Rectal smooth muscle tissue (tissue), 1 donor: Measurements from ENCODE around the gene KBTBD2.
"Not testable (repeated sequence)": the region's sequence is repeated elsewhere in the genome, so short reads cannot be mapped to it uniquely, and the experiment has no call there.

Experiments used
- H3K27ac ChIP-seq: one replicate; pipeline ENCODE4 v1.7.0; 2013; ENCODE audit warnings: low read depth, low read length, inconsistent platforms
- H3K27me3 ChIP-seq: one replicate; pipeline ENCODE4 v1.7.0; 2013; ENCODE audit warnings: low read length; ENCODE audit not compliant: control insufficient read depth, insufficient read depth
- H3K36me3 ChIP-seq: one replicate; pipeline ENCODE4 v1.7.0; 2013; ENCODE audit warnings: low read length; ENCODE audit not compliant: control insufficient read depth, insufficient read depth
- H3K4me1 ChIP-seq: one replicate; pipeline ENCODE4 v1.7.0; 2013; ENCODE audit warnings: low read length; ENCODE audit not compliant: control insufficient read depth, insufficient read depth
- H3K4me3 ChIP-seq: one replicate; pipeline ENCODE4 v1.7.0; 2013; ENCODE audit warnings: low read length
- H3K9ac ChIP-seq: one replicate; pipeline ENCODE4 v1.7.0; 2013; ENCODE audit warnings: low read length

Gene KBTBD2

DNA sequence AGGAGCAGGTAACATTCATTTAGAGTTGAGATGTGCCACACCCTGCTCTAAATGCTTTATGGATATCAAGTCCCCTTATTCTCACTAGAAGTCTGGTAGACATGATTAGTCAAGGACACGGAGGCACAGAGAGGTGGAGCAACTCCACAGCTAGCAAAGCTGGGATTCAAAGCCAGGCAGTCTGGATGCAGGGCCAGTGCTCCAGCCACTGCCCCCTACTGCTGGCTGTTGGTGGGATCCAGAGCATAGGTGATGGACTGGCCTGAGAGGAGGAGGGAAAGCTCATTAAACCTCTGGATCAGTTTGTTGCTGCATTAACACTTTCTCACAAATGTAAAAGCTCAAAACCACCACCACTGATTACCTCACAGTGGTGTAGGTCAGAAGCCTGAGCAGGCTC lies 22.6 kb upstream of the KBTBD2 start:
- no peak overlapping the region for H3K4me3 ChIP-seq
- no peak overlapping the region for H3K9ac ChIP-seq
- H3K36me3 ChIP-seq, result peaks cover 15% of the 10 kb centered on the region
- H3K27ac ChIP-seq, result no peak overlapping the region
- H3K27me3 ChIP-seq, result no peaks in the 10 kb centered on the region
- H3K4me1 ChIP-seq, result no peaks in the 10 kb centered on the region

DNA sequence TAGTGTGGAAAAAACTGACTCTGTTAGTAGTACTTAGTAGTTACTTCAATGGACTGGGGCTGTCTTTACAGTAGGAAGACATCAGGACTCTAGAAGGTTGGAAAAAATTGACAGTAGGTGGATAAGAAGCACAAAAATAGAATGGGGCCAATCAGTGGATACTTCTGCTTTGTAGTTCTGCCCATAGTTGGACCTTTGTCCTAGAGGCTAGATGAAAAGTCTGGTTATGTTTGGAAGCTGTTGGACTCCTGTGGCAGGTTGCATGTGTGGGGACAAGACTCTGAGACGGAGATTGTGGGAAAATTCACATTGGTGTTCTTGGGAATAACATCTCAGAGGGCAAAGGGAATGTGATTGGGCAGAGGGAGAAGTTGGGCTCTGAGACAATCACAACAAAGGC lies 18.6 kb upstream of the KBTBD2 start:
- no peak overlapping the region for H3K27ac ChIP-seq
- no peaks in the 10 kb centered on the region for H3K36me3 ChIP-seq

DNA sequence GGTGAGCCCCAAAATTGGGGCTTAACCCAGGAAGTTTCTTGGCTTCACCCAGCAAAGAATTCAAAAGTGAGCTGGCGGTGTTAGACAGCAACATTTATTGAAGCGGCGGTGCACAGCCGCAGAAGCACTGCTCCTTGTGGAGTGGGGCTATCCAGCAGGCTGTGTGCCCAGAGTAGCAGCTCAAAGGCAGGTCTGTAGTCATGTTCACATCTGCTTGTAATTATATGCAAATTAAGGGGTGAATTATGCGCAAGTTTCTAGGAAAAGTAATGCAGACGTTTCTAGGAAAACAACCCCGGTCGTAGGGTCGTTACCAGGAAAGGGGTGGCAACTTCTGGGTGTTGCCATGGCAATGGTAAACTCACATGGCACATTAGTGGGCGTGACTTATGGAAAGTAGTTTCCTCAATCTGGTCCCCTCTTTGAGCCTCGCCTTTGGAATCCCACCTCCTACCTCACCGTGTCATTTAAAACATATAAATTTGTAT lies 13.7 kb upstream of the KBTBD2 start:
- Histone ChIP-seq H3K36me3 (no peaks in the 10 kb centered on the region), H3K27me3 (no peaks in the 10 kb centered on the region), H3K9ac (no peak overlapping the region), H3K27ac (no peak overlapping the region), H3K4me1 (no peaks in the 10 kb centered on the region), H3K4me3 (peak overlapping the region; percentile 6)

More for the DNA sequence above, 18.6 kb upstream of the KBTBD2 start:
- Histone ChIP-seq H3K4me1 (no peaks in the 10 kb centered on the region), H3K9ac (no peak overlapping the region), H3K27me3 (no peaks in the 10 kb centered on the region), H3K4me3 (no peak overlapping the region)

DNA sequence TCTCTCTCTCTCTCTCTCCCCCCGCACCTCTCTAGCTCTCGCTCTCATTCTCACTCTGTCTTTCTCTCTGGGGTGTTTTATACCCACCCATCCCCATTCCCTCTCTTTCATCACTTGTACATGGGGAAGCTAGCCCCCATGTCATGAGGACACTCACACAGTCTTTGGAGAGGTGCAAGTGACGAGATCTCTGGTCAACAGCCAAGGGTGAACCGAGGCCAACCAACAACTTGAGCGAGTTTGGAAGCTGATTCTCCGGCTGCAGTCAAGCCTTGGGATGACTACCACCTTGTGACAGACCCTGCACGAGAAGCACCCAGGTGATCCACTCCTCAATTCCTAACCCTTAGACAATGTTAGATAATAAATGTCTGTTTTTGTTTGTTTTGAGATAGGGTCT lies 10.1 kb upstream of the KBTBD2 start:
- no peaks in the 10 kb centered on the region for H3K36me3 ChIP-seq
- H3K4me3 ChIP-seq, result no peak overlapping the region
- H3K9ac ChIP-seq, result no peak overlapping the region
- no peaks in the 10 kb centered on the region for H3K27me3 ChIP-seq
- H3K4me1 ChIP-seq, result no peaks in the 10 kb centered on the region
- H3K27ac ChIP-seq, result no peak overlapping the region

DNA sequence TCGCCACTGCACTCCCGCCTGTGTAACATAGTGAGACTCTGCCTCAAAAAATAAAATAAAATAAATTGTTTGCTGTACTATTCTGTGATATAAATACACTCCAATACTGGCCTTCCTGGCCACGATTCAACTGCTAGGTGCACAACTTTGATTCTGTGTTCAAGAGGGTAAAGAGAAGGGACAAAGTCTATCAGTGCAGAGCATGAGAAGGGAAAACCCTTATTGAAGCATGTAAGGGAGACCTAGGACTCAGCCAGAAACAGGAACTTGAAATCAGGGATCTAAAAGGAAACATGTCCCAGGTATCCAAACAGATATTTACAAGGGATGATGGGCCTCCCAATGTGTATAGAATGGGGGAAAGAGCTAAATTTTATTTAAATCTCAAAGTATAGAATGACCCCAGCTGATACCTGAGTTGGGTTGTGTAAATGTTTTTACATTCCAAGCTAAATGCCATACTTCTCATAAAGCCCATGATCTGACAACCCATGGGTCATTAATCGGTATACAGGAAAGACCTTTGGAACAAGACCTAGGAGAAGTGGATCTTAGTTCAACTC lies 9.0 kb upstream of the KBTBD2 start:
- H3K27me3 ChIP-seq, result no peaks in the 10 kb centered on the region
- no peak overlapping the region for H3K4me3 ChIP-seq
- no peak overlapping the region for H3K9ac ChIP-seq
- no peak overlapping the region for H3K27ac ChIP-seq
- H3K36me3 ChIP-seq, result no peaks in the 10 kb centered on the region
- no peaks in the 10 kb centered on the region for H3K4me1 ChIP-seq

DNA sequence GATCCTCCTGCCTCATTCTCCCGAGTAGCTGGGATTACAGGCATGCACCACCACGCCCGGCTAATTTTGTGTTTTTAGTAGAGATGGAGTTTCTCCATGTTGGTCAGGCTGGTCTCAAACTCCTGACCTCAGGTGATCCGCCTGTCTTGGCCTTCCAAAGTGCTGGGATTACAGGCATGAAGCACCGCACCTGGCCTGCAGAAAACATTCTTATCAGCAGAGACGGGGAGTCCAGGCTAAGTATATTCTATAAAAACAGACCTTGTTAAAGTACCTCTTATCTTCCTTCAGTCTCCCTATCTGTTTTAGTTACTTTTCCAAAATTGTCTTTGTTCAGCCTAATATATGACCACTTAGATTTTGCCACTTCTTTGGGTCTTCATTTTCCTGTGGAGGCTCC lies 5.8 kb upstream of the KBTBD2 start:
- H3K27me3 ChIP-seq, H3K27ac ChIP-seq, H3K9ac ChIP-seq, H3K4me3 ChIP-seq, H3K36me3 ChIP-seq: not testable (repeated sequence)
- H3K4me1 ChIP-seq, result peaks cover 11% of the 10 kb centered on the region

DNA sequence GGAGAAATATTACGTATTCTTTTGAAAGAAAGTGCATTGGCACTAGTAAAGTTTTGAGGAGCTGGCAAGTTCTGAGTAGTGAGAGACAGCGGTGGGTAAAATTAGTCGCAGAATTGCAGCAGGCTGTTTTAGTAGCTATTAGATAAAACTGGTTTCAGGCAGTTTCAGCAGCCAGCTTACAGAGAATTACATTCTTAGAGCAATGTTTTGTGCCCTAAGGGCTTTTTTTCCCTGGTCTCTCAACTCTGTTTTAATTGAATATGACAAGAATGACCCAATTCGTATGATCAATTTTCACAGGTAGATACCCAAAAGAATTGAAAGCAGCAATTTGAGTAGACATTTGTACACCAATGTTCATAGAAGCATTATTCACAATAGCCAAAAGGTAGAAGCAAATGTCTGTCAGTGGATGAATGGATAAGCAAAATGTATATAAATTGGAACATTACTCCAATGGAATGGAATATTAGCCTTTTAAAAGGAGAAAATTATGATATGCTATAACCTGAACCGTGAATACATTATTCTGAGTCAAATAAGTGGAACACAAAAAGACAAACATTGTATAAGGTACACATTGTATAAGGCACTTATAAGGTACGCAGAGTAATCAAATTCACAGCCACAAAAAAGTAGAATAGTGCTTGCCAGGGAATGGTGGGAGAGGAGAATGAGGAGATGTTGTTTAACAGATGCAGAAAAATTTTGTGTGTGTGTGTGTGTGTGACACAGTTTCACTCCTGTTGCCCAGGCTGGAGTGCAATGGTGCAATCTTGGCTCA lies 5.2 kb upstream of the KBTBD2 start:
- Histone ChIP-seq H3K4me1 (peaks cover 11% of the 10 kb centered on the region), H3K4me3 (no peak overlapping the region), H3K27ac (no peak overlapping the region), H3K9ac (no peak overlapping the region), H3K27me3 (no peaks in the 10 kb centered on the region), H3K36me3 (no peaks in the 10 kb centered on the region)

DNA sequence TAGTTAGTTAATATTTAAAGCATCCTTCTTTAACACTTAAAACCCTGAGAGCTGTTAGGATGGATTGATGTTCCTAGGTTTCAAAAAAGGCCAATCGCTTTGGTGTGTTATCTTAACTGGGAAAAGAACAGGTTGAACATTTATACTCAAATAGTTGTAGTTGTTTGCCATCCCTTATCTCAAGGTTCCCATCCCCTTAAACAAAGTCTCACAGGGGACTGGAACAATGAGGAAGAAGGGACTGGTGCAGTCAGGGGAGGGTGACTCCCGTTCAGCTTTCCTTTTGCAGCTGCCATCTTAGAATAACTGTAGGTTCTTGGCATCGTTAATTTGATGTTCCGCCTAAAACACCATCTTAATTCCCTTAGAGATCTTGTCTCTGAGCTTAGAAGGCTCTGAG lies 2.6 kb upstream of the KBTBD2 start:
- H3K4me3 ChIP-seq, result no peak overlapping the region
- H3K9ac ChIP-seq, result no peak overlapping the region
- peaks cover 16% of the 10 kb centered on the region for H3K4me1 ChIP-seq
- H3K27ac ChIP-seq, result no peak overlapping the region
- H3K36me3 ChIP-seq, result no peaks in the 10 kb centered on the region
- no peaks in the 10 kb centered on the region for H3K27me3 ChIP-seq

DNA sequence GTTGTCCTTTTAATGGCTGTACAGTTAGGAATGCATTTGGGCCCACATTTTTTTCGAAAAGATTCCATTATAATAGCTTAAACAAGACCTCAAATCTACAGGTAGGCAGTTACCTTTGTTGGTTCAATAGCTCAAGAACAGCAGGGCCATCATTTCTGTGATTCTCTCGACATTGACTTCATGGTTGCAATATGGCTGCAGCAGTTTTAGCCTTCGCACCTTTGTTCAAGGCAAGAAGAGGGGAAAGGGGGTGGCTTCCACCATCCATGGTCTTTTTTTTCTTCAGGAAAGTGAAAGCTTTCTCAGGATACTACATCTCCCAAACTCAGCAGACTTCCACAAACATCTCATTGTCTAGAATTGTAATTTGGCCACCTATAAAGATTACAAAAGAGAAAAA lies 2.2 kb upstream of the KBTBD2 start:
- Histone ChIP-seq H3K36me3 (no peaks in the 10 kb centered on the region), H3K4me3 (no peak overlapping the region), H3K27me3 (no peaks in the 10 kb centered on the region), H3K9ac (no peak overlapping the region), H3K4me1 (peaks cover 16% of the 10 kb centered on the region), H3K27ac (peak overlapping the region; percentile 87)

DNA sequence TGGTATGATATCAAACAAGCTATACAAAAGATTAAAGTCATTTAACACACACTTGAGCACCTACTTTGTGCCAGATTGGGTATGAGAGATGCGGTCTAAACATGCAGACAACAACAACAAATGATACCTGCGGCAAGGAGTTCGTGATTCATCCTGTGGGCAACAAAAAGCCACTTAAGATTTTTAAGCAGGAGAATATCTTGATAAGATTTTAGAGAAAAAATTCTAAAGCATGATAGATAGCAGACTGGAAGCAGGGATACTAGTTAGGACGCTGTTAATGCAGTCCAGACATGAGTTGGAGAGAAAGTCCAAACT lies 1.6 kb upstream of the KBTBD2 start:
- no peaks in the 10 kb centered on the region for H3K27me3 ChIP-seq

DNA sequence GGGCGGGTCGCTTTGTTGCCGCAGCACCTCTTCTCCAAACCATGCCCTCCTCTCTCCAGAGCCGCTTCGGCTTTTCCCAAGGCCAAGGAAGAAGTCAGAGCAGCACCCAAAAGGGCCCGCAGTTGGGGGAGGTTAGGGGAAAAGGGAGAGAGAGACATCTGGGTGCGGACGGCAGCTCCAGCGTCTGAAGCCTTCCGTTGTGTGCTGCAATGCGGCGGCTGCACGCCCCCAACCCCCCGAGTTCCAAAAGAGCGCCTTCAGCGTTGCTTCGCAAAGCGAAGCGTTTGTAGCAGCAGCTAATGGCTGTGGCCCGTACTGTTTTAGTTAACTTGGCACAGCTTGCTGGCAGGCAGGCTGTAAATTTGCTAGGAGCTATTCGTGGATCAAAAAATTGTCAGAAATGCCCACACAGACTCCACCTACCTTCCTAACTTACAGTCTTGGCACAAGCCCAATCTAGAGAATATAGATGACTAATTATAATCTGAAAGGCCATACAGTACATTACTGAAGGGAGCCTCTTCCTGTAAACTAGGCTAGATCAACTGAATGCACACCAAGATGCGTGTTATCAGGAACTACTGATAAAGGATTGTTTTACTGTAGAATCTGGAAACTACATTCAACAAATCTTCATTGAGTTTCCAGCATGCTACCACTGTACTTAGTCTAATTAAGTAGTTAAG lies 1.1 kb upstream of the KBTBD2 start:
- H3K4me1 ChIP-seq, result peaks cover 16% of the 10 kb centered on the region
- no peaks in the 10 kb centered on the region for H3K27me3 ChIP-seq
- peak overlapping the region; percentile 87 for H3K27ac ChIP-seq
- H3K4me3 ChIP-seq, result peak overlapping the region; percentile 66
- H3K9ac ChIP-seq, result peak overlapping the region; percentile 59
- H3K36me3 ChIP-seq, result no peaks in the 10 kb centered on the region

More for the DNA sequence above, 1.6 kb upstream of the KBTBD2 start:
- peak overlapping the region; percentile 87 for H3K27ac ChIP-seq
- no peak overlapping the region for H3K4me3 ChIP-seq
- peak overlapping the region; percentile 59 for H3K9ac ChIP-seq
- no peaks in the 10 kb centered on the region for H3K36me3 ChIP-seq
- H3K4me1 ChIP-seq, result peaks cover 16% of the 10 kb centered on the region

DNA sequence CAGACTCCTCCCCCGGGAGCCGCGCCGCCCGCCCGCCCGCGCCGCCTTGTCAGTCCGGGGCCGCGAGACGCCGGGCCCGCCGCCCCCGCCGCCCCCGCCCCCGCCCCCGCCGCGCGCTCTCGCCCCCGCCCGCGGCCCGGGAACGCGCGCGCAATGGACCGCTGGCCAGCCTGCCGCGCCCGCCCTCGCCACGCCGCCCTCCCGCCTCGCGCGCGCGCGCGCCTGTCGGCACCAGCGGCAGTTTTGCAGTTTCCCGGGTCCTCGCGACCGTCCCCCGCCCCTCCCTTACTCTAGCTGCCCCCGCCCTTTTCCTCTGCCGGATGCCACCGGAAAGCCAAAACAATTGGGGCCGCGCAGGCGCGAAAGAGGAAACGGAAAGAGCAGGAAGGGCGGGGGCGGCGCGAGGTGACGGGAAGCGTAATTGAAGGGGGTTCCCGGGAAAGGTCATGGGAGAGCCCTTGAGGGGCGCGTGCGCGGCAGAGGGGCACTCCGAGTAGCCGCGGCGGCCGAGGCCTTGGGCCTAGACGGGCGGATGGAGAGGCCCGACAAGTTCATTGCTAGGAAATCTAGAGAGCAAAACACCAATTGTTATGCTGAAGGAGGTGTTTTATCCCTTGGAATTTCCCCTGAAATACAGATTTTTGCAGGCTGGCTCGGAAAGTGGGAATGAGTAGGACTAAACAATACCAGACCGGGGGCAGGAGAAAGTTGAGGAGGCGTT lies 400 bp upstream of the KBTBD2 start:
- Histone ChIP-seq H3K27me3 (no peaks in the 10 kb centered on the region), H3K9ac (peak overlapping the region; percentile 59), H3K27ac (peak overlapping the region; percentile 96), H3K4me1 (peaks cover 17% of the 10 kb centered on the region), H3K4me3 (peak overlapping the region; percentile 70), H3K36me3 (no peaks in the 10 kb centered on the region)
